WI38 (cell line): ENCODE measurements around the gene HS3ST6.

ENCODE experiments used
- H3K4me3 ChIP-seq: 2 replicates; pipeline ENCODE4 v1.5.1; 2011; ENCODE audit warnings: low read depth, mild to moderate bottlenecking, control low read depth, low read length
- CTCF ChIP-seq: IDR thresholded peaks from 2 replicates; pipeline ENCODE4 v1.5.1; 2012; ENCODE audit warnings: low read depth, mild to moderate bottlenecking, control low read depth, low read length

HS3ST6 gene

DNA sequence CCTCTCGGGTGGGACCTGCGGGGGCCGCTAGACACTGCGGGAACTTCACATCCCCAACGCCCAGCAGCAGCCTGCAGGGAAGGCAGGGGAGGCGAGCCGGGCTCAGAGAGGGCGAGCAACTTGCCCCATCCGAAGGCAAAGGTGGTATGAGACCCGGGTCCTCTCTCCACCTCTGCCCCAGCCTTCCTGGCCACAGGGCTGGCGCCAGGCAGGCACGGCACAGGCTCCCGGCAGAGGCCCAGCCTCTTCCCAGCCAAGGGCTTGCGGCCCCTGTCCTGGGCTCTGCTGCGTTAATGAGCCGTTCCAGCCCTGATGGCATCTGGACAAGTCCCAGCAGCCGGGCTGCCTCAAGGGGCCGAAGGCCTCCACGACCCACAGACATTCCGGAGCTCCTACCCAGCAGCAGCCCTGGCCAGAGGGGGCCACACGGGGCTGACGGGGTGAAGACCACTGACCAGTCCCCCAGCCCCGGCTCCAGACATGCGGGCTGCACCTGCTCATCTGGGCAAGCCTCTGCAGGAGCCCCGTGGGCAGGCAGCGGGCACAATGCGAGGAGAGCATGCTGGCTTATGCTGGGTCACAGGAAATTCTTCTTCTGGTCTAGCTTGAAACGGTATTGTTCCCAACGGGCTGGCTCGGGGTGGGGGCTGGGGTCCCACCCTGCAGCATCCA lies 1.2 kb upstream of the HS3ST6 start:
- TF ChIP-seq CTCF = no peak
- H3K4me3 ChIP-seq = no peak overlapping the region

DNA sequence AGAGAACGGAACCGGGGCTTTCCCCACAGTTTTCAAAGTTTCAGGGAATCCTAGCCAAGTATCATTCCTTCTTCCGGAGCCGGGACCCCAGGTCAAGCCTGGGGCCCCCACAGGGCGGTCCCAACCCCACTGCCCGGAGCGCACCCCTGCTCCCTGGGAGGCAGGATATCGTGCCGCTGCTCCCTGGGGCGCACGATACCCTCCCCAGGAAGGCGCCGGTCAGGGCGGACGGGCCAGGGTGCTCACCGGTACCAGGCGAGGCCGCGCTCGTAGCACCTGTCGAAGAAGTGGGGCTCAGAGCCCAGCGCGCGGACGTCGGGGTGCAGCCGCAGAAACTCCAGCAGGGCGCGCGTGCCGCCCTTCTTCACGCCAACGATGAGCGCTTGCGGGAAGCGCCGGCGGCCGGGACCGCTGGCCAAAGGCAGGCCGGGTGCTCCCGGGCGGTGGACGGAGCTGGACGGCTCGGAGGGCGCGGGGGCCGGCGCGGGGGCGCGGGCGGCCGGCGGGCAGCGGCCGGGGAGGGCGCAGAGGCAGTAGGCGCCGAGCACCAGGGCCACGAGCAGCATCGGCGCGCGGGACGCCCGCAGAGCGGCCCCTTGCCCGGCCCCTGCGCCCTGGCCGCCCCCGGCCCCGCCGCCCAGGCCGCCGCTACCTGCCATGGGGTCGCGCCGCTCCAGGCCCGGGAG lies 407 bp downstream of the HS3ST6 start:
- no peak for TF ChIP-seq CTCF
- no peak overlapping the region for H3K4me3 ChIP-seq

DNA sequence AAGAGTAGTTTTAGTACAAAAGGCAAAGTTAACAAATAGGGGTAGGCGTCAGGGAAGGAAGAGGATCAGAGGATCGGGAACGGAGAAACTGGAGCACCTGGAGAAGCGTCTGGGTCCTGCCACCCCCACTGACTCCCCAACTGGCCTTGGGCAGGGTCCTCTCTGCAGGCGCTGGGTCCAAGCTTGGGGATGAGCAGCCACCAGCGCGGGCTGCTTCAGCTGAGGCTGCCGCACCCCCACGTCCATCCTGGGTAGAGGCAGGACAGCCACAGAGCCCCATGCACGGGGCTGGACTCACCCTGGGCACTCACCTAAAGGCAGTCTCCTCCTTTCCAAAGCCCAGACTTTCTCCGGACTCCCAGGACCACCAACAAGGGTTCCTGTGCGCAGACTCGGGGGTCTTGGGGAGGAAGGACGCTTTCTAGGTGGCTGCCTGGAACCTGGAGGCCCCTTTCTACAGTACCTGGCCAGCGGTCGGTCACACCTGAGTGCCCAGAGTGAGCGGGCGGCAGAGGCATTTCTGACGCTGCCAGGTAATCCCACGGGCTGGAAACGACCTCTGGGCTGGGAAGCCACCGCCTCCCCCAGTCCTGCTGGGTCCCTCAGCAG lies 1.1 kb downstream of the HS3ST6 start:
- no peak for TF ChIP-seq CTCF

DNA sequence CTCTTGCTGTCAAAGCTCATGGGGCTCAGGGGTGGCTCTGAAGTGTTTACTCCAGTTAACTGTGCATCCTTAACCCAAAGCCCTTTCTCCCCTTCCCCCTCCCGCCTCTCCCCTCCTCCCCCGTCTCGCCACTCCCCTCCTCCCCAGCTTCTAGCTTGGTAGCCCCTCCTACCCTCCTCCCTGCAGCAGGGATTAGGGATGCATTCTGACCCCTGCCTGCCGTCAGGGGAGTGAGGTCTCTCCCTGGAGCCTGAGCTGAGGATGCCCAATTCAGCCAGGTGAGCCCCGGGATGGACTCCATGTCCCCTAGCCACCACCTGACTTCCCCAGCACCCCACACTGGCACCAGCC lies 1.6 kb downstream of the HS3ST6 start:
- H3K4me3 ChIP-seq = no peak overlapping the region
- TF ChIP-seq CTCF = no peak

More for the DNA sequence above, 1.1 kb downstream of the HS3ST6 start:
- no peak overlapping the region for H3K4me3 ChIP-seq

DNA sequence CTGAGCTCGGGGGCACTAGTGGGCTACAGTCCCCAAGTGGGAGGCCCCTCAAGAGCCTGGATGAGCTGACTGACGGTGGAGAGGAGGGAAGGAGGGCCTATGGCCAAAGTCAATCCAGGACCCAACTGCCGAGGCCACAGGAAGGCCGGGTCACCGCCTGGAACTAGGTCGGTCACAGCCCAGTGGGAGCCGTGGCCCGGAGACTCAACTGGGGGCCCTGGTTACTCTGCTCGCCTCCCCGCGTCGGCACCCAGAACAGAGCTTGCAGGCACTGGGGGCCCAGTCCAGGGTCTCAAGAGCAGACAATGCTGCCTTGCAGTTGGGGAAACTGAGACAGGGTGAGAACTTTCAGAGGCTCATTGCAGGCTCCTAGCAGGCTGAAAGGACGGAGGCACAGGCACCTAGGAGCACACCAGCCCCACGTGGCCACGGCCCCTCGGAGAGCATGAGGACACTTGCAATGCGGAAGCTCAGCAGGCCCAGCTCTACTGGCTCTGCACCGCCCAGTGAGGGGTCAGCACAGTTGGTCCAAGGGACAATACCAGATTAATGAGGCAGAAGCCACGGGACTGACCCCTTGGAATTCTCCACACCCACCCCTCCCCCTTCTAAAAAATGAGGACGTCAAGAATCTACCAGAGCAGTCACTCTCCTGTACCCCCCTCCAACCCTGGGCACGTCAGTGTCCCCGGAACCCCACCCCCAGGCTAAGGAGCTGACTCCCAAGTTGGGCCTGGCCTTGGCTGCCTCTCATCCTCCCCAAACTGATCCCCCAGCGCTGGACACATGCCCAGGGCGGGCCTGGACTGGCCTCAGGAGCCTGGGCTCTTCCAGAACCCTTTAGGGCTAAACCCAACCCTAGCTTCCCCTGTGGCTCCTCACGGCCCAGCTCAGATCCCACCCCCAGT lies 2.2 kb downstream of the HS3ST6 start:
- no peak overlapping the region for H3K4me3 ChIP-seq
- no peak for TF ChIP-seq CTCF

DNA sequence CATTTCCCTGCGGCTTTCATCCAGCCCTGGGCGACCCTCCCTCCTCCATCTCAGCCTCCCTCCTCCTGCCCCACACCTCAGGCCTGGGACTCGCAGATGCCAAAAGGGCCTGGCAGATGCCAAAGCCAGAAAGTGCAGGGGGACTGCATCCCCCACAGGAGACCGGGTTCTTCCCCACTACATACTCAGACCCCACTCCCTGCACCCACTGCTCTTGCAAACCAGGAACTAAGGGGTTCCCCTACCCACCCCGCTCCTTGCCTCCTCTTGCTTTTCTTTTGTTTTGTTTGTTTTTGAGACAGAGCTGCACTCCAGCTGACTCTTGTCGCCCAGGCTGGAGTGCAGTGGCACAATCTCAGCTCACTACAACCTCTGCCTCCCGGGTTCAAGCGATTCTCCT lies 3.2 kb downstream of the HS3ST6 start:
- no peak for TF ChIP-seq CTCF
- H3K4me3 ChIP-seq = no peak overlapping the region
